Activated B cell treated with CpG ODN at 0.5 μM for 24 hours (primary cell): ENCODE results near the gene P4HA3. TPM values are rescaled to one million over a fixed set of nuclear protein-coding genes. Genes with fewer than 3 reads are reported as not detected.

Experiments used
- ATAC-seq: fragments of 200-7000 bp; cut with Tn5 transposase; one replicate; pipeline ENCODE4 v1.10.0; 2021; ENCODE audit warnings: low read depth, mild to moderate bottlenecking, moderate library complexity
- CTCF ChIA-PET: fragments of 350-600 bp; sonication (Branson Sonifier 250); formaldehyde crosslinking; loops from one replicate; lab custom pipeline; 2021; ENCODE audit warnings: antibody characterized with exemption; lab: Charles Lee
- POLR2A ChIA-PET: fragments of 350-600 bp; sonication (Branson Sonifier 250); formaldehyde crosslinking; loops from one replicate; lab custom pipeline; 2021; ENCODE audit warnings: antibody characterized with exemption; lab: Charles Lee
- DNase-seq: peaks from one replicate; pipeline ENCODE4 v3.0.0; 2022
- H3K27ac Mint-ChIP-seq: one replicate; pipeline ENCODE4 v1.8.0; 2020; ENCODE audit warnings: mixed read lengths
- H3K27me3 Mint-ChIP-seq: one replicate; pipeline ENCODE4 v1.8.0; 2021; ENCODE audit warnings: mixed read lengths
- H3K36me3 Mint-ChIP-seq: one replicate; pipeline ENCODE4 v1.8.0; 2021; ENCODE audit warnings: low read depth, mixed read lengths
- H3K4me1 Mint-ChIP-seq: one replicate; pipeline ENCODE4 v1.8.0; 2021; ENCODE audit warnings: mixed read lengths
- H3K4me3 Mint-ChIP-seq: one replicate; pipeline ENCODE4 v1.8.0; 2020; ENCODE audit warnings: mild to moderate bottlenecking, mixed read lengths
- H3K9me3 Mint-ChIP-seq: one replicate; pipeline ENCODE4 v1.8.0; 2020; ENCODE audit warnings: mixed read lengths
- CTCF ChIP-seq: fragments of 200-600 bp; IDR thresholded peaks from one replicate; pipeline ENCODE4 v1.8.0; 2022; ENCODE audit warnings: antibody characterized with exemption, mild to moderate bottlenecking
- intact Hi-C: fragments of 100-400 bp; cut with micrococcal nuclease; formaldehyde crosslinking; loops from one replicate; pipeline ENCODE4 v1.15.1; 2024
- total RNA-seq: library from RNA; stranded (reverse); gene quantifications from 2 replicates; pipeline ENCODE4 v1.2.3, GENCODE V29; 2022

The P4HA3 gene
- total RNA-seq, 1 donor from 2014 or later: not detected

- DNase-seq (no peak), ATAC-seq (no peak)
- Mint-ChIP-seq H3K36me3 (peaks cover 46% of the 10 kb centered on the region), H3K27me3 (no peaks in the 10 kb centered on the region), H3K4me1 (no peaks in the 10 kb centered on the region), H3K9me3 (no peaks in the 10 kb centered on the region), H3K27ac (no peak overlapping the region), H3K4me3 (no peak overlapping the region)
- ChIA-PET CTCF (no interaction called here), POLR2A (no interaction called here)
- intact Hi-C loops: no loop called here
- no peak for TF ChIP-seq CTCF
These were observed 76.3 kb downstream of the P4HA3 start for GRCh38 chr11:74235121-74235520.

- intact Hi-C loops: no loop called here
- H3K9me3 Mint-ChIP-seq: no peaks in the 10 kb centered on the region
- no peak overlapping the region for H3K4me3 Mint-ChIP-seq
- H3K4me1 Mint-ChIP-seq: no peaks in the 10 kb centered on the region
- peaks cover 40% of the 10 kb centered on the region for H3K36me3 Mint-ChIP-seq
- no peak for DNase-seq
- H3K27me3 Mint-ChIP-seq: no peaks in the 10 kb centered on the region
- no peak overlapping the region for H3K27ac Mint-ChIP-seq
- no peak for TF ChIP-seq CTCF
- ChIA-PET POLR2A (no interaction called here), CTCF (no interaction called here)
- ATAC-seq: no peak
These were observed 77.8 kb downstream of the P4HA3 start for GRCh38 chr11:74233683-74234082.

- no peak overlapping the region for H3K4me3 Mint-ChIP-seq
- H3K36me3 Mint-ChIP-seq: peaks cover 34% of the 10 kb centered on the region
- POLR2A ChIA-PET: interaction anchor here (0.7 kb wide), 1 partner anchor 88 kb away, joined by 3 read pairs; no protein-coding TSS in a partner anchor
- no peaks in the 10 kb centered on the region for H3K4me1 Mint-ChIP-seq
- ATAC-seq: no peak
- intact Hi-C loops: no loop called here
- H3K27ac Mint-ChIP-seq: no peak overlapping the region
- DNase-seq: no peak
- no peaks in the 10 kb centered on the region for H3K9me3 Mint-ChIP-seq
- CTCF ChIA-PET: no interaction called here
- TF ChIP-seq CTCF: no peak
- no peaks in the 10 kb centered on the region for H3K27me3 Mint-ChIP-seq
These were observed 79.0 kb downstream of the P4HA3 start for GRCh38 chr11:74232311-74232950.

GRCh38 chr11:74226907-74227306, 84.5 kb downstream of the P4HA3 start:
- no peak for TF ChIP-seq CTCF
- ChIA-PET CTCF (no interaction called here), POLR2A (no interaction called here)
- Mint-ChIP-seq H3K9me3 (no peaks in the 10 kb centered on the region), H3K4me1 (no peaks in the 10 kb centered on the region), H3K36me3 (peaks cover 30% of the 10 kb centered on the region), H3K4me3 (no peak overlapping the region), H3K27me3 (no peaks in the 10 kb centered on the region), H3K27ac (no peak overlapping the region)
- intact Hi-C loops: no loop called here
- no peak for DNase-seq
- no peak for ATAC-seq

GRCh38 chr11:74225565-74225964, 85.9 kb downstream of the P4HA3 start:
- POLR2A ChIA-PET: no interaction called here
- H3K27ac Mint-ChIP-seq: no peak overlapping the region
- CTCF ChIA-PET: no interaction called here
- peaks cover 19% of the 10 kb centered on the region for H3K36me3 Mint-ChIP-seq
- no peaks in the 10 kb centered on the region for H3K4me1 Mint-ChIP-seq
- no peaks in the 10 kb centered on the region for H3K9me3 Mint-ChIP-seq
- no peak overlapping the region for H3K4me3 Mint-ChIP-seq
- no peaks in the 10 kb centered on the region for H3K27me3 Mint-ChIP-seq
- TF ChIP-seq CTCF: no peak
- no peak for DNase-seq
- intact Hi-C loops: no loop called here
- no peak for ATAC-seq
